Measurements from ENCODE around the gene NFATC2. TPM values are rescaled to one million over a fixed set of nuclear protein-coding genes. Genes with fewer than 3 reads are reported as not detected.
A peak's percentile ranks its signal among the peaks of the same experiment; 100 is the strongest.

Gene NFATC2
- total and polyA plus RNA-seq, 4 donors, result 2.5 to 4.6 (median 3.0) TPM

- H3K36me3 ChIP-seq (ENCODE audit: control insufficient read depth, insufficient read depth, low read length), result no peaks in the 10 kb centered on the region
- H3K4me3 ChIP-seq (ENCODE audit: low read depth, low read length), result no peak overlapping the region
- 96% methylated on average over 3 of the region's 4 CpGs for WGBS (ENCODE audit: insufficient coverage)
- H3K27ac ChIP-seq (ENCODE audit: low read depth, low read length), result no peak overlapping the region
- H3K9me3 ChIP-seq (ENCODE audit: control insufficient read depth, insufficient read depth, low read length), result no peaks in the 10 kb centered on the region
- H3K4me1 ChIP-seq (ENCODE audit: control insufficient read depth, insufficient read depth, low read length), result peaks cover 5% of the 10 kb centered on the region
- no peaks in the 10 kb centered on the region for H3K27me3 ChIP-seq (ENCODE audit: control insufficient read depth, insufficient read depth, low read length)
- no peak for DNase-seq (ENCODE audit: low read depth in 4 of 6, low spot score in 6 of 6)
Observed at GRCh38 chr20:51418137-51418529, 124.4 kb downstream of the NFATC2 start.

- H3K27ac ChIP-seq (ENCODE audit: low read depth, low read length), result no peak overlapping the region
- no peak overlapping the region for H3K4me3 ChIP-seq (ENCODE audit: low read depth, low read length)
- H3K4me1 ChIP-seq (ENCODE audit: control insufficient read depth, insufficient read depth, low read length), result peaks cover 10% of the 10 kb centered on the region
- WGBS (ENCODE audit: insufficient coverage), result 73% methylated on average over 21 of the region's 21 CpGs
- DNase-seq (ENCODE audit: low read depth in 4 of 6, low spot score in 6 of 6), result no peak
- no peaks in the 10 kb centered on the region for H3K36me3 ChIP-seq (ENCODE audit: control insufficient read depth, insufficient read depth, low read length)
- no peaks in the 10 kb centered on the region for H3K9me3 ChIP-seq (ENCODE audit: control insufficient read depth, insufficient read depth, low read length)
- no peaks in the 10 kb centered on the region for H3K27me3 ChIP-seq (ENCODE audit: control insufficient read depth, insufficient read depth, low read length)
Observed at GRCh38 chr20:51417250-51418136, 125.0 kb downstream of the NFATC2 start.

- H3K9me3 ChIP-seq (ENCODE audit: control insufficient read depth, insufficient read depth, low read length), result no peaks in the 10 kb centered on the region
- H3K36me3 ChIP-seq (ENCODE audit: control insufficient read depth, insufficient read depth, low read length), result no peaks in the 10 kb centered on the region
- no peaks in the 10 kb centered on the region for H3K27me3 ChIP-seq (ENCODE audit: control insufficient read depth, insufficient read depth, low read length)
- peaks cover 18% of the 10 kb centered on the region for H3K4me1 ChIP-seq (ENCODE audit: control insufficient read depth, insufficient read depth, low read length)
- no peak overlapping the region for H3K27ac ChIP-seq (ENCODE audit: low read depth, low read length)
- DNase-seq (ENCODE audit: low read depth in 4 of 6, low spot score in 6 of 6), result no peak
- 87% methylated on average over 2 of the region's 6 CpGs for WGBS (ENCODE audit: insufficient coverage)
- H3K4me3 ChIP-seq (ENCODE audit: low read depth, low read length), result no peak overlapping the region
Observed at GRCh38 chr20:51416532-51417249, 125.8 kb downstream of the NFATC2 start.

- Histone ChIP-seq H3K27ac (ENCODE audit: low read depth, low read length) (no peak overlapping the region), H3K27me3 (ENCODE audit: control insufficient read depth, insufficient read depth, low read length) (no peaks in the 10 kb centered on the region), H3K36me3 (ENCODE audit: control insufficient read depth, insufficient read depth, low read length) (no peaks in the 10 kb centered on the region), H3K4me1 (ENCODE audit: control insufficient read depth, insufficient read depth, low read length) (peaks cover 20% of the 10 kb centered on the region), H3K4me3 (ENCODE audit: low read depth, low read length) (no peak overlapping the region), H3K9me3 (ENCODE audit: control insufficient read depth, insufficient read depth, low read length) (no peaks in the 10 kb centered on the region)
- 100% methylated on average over 3 of the region's 5 CpGs for WGBS (ENCODE audit: insufficient coverage)
- DNase-seq (ENCODE audit: low read depth in 4 of 6, low spot score in 6 of 6), result no peak
Observed at GRCh38 chr20:51413857-51414256, 128.7 kb downstream of the NFATC2 start.

GRCh38 chr20:51412951-51413481 is 129.5 kb downstream of the NFATC2 start:
- Histone ChIP-seq H3K4me3 (ENCODE audit: low read depth, low read length) (no peak overlapping the region), H3K4me1 (ENCODE audit: control insufficient read depth, insufficient read depth, low read length) (peaks cover 20% of the 10 kb centered on the region), H3K27me3 (ENCODE audit: control insufficient read depth, insufficient read depth, low read length) (no peaks in the 10 kb centered on the region), H3K9me3 (ENCODE audit: control insufficient read depth, insufficient read depth, low read length) (no peaks in the 10 kb centered on the region), H3K27ac (ENCODE audit: low read depth, low read length) (no peak overlapping the region), H3K36me3 (ENCODE audit: control insufficient read depth, insufficient read depth, low read length) (no peaks in the 10 kb centered on the region)
- peak in 1 of 6 donors; percentile 48 for DNase-seq (ENCODE audit: low read depth in 4 of 6, low spot score in 6 of 6)
- 34% methylated on average over 6 of the region's 15 CpGs for WGBS (ENCODE audit: insufficient coverage)

GRCh38 chr20:51412333-51412871 is 130.1 kb downstream of the NFATC2 start:
- Histone ChIP-seq H3K27me3 (ENCODE audit: control insufficient read depth, insufficient read depth, low read length) (no peaks in the 10 kb centered on the region), H3K27ac (ENCODE audit: low read depth, low read length) (peak overlapping the region; percentile 79), H3K4me1 (ENCODE audit: control insufficient read depth, insufficient read depth, low read length) (peaks cover 20% of the 10 kb centered on the region), H3K36me3 (ENCODE audit: control insufficient read depth, insufficient read depth, low read length) (no peaks in the 10 kb centered on the region), H3K9me3 (ENCODE audit: control insufficient read depth, insufficient read depth, low read length) (no peaks in the 10 kb centered on the region), H3K4me3 (ENCODE audit: low read depth, low read length) (no peak overlapping the region)
- WGBS (ENCODE audit: insufficient coverage), result 17% methylated on average over 10 of the region's 12 CpGs
- peak in 4 of 6 donors; percentile 10 to 86 (median 40) for DNase-seq (ENCODE audit: low read depth in 4 of 6, low spot score in 6 of 6)

GRCh38 chr20:51411870-51412269 is 130.6 kb downstream of the NFATC2 start:
- no peaks in the 10 kb centered on the region for H3K36me3 ChIP-seq (ENCODE audit: control insufficient read depth, insufficient read depth, low read length)
- H3K4me3 ChIP-seq (ENCODE audit: low read depth, low read length), result no peak overlapping the region
- H3K9me3 ChIP-seq (ENCODE audit: control insufficient read depth, insufficient read depth, low read length), result no peaks in the 10 kb centered on the region
- DNase-seq (ENCODE audit: low read depth in 4 of 6, low spot score in 6 of 6), result no peak
- peaks cover 20% of the 10 kb centered on the region for H3K4me1 ChIP-seq (ENCODE audit: control insufficient read depth, insufficient read depth, low read length)
- 100% methylated on average over 1 of the region's 1 CpG for WGBS (ENCODE audit: insufficient coverage)
- H3K27ac ChIP-seq (ENCODE audit: low read depth, low read length), result peak overlapping the region; percentile 79
- no peaks in the 10 kb centered on the region for H3K27me3 ChIP-seq (ENCODE audit: control insufficient read depth, insufficient read depth, low read length)

GRCh38 chr20:51410586-51411325 is 131.8 kb downstream of the NFATC2 start:
- no peaks in the 10 kb centered on the region for H3K27me3 ChIP-seq (ENCODE audit: control insufficient read depth, insufficient read depth, low read length)
- no peak for DNase-seq (ENCODE audit: low read depth in 4 of 6, low spot score in 6 of 6)
- H3K9me3 ChIP-seq (ENCODE audit: control insufficient read depth, insufficient read depth, low read length), result no peaks in the 10 kb centered on the region
- WGBS (ENCODE audit: insufficient coverage), result 96% methylated on average over 4 of the region's 4 CpGs
- no peaks in the 10 kb centered on the region for H3K36me3 ChIP-seq (ENCODE audit: control insufficient read depth, insufficient read depth, low read length)
- H3K4me1 ChIP-seq (ENCODE audit: control insufficient read depth, insufficient read depth, low read length), result peaks cover 20% of the 10 kb centered on the region
- no peak overlapping the region for H3K27ac ChIP-seq (ENCODE audit: low read depth, low read length)
- no peak overlapping the region for H3K4me3 ChIP-seq (ENCODE audit: low read depth, low read length)
